ENCODE measurements around the gene THAP4.

The THAP4 gene

DNA sequence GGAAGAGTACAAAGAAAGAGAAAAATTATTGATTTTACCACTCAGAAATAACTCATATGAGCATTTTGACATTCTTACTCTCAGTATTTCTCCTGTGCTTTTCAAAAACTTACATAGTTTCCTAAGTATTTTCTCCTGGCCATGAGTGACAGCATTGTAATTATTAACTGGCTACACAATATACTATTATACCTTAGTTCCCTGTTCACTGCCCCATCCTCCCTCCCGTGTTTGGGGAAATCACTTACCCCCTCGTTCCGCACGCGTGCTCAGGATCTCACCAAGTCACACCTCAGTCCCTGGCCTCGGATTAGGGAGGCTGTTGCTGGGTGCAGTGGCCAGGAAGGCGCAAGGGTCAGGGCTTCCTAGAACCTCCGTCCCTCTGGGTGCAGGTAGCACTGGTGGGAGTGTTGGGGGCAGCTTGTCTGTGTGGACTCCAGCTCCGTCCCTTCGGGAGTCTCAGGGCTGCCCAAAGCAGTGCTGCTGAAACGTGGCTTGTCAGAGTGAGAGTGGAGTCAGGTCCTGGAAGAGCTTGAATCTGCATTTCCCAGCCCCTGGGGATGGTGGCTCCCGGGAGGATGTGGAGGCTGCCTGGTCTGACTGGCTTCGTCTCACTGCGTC is 23.7 kb upstream of the THAP4 start:
- H3K27ac ChIP-seq (ENCODE audit: low read depth, low read length): no peak overlapping the region
- no peaks in the 10 kb centered on the region for H3K36me3 ChIP-seq (ENCODE audit: low read length)
- no peak overlapping the region for H2AFZ ChIP-seq (ENCODE audit: low read depth, low read length, severe bottlenecking)
- TF ChIP-seq EZH2phosphoT487 (conservative IDR thresholded peaks at IDR 0.05; ENCODE audit: low read length): no peak
- TF ChIP-seq, protein P1, sequence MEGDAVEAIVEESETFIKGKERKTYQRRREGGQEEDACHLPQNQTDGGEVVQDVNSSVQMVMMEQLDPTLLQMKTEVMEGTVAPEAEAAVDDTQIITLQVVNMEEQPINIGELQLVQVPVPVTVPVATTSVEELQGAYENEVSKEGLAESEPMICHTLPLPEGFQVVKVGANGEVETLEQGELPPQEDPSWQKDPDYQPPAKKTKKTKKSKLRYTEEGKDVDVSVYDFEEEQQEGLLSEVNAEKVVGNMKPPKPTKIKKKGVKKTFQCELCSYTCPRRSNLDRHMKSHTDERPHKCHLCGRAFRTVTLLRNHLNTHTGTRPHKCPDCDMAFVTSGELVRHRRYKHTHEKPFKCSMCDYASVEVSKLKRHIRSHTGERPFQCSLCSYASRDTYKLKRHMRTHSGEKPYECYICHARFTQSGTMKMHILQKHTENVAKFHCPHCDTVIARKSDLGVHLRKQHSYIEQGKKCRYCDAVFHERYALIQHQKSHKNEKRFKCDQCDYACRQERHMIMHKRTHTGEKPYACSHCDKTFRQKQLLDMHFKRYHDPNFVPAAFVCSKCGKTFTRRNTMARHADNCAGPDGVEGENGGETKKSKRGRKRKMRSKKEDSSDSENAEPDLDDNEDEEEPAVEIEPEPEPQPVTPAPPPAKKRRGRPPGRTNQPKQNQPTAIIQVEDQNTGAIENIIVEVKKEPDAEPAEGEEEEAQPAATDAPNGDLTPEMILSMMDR (IDR thresholded peaks at IDR 0.05; ENCODE audit: insufficient read depth, low read length, poor library complexity, severe bottlenecking): no peak
- no peaks in the 10 kb centered on the region; the same call in 1 of the 2 replicates for H3F3A ChIP-seq (ENCODE audit: insufficient read depth)
- no peak overlapping the region for H3K4me2 ChIP-seq (ENCODE audit: low read depth, low read length, poor library complexity, severe bottlenecking)
- H3K27me3 ChIP-seq (ENCODE audit: low read length): no peaks in the 10 kb centered on the region
- H3K9me2 ChIP-seq (replicated peaks; ENCODE audit: insufficient read depth, low read length): no peaks in the 10 kb centered on the region
- no peaks in the 10 kb centered on the region for H3K79me2 ChIP-seq (ENCODE audit: insufficient read depth, low read length)
- no peak overlapping the region for H3K4me3 ChIP-seq (ENCODE audit: insufficient read depth, low read length, poor library complexity, severe bottlenecking)
- no peaks in the 10 kb centered on the region for H4K20me1 ChIP-seq (ENCODE audit: low read depth, low read length)
- no peak overlapping the region for H3K9ac ChIP-seq (ENCODE audit: low read length)
- H3K9me3 ChIP-seq (ENCODE audit: insufficient read depth, low read length): no peaks in the 10 kb centered on the region

DNA sequence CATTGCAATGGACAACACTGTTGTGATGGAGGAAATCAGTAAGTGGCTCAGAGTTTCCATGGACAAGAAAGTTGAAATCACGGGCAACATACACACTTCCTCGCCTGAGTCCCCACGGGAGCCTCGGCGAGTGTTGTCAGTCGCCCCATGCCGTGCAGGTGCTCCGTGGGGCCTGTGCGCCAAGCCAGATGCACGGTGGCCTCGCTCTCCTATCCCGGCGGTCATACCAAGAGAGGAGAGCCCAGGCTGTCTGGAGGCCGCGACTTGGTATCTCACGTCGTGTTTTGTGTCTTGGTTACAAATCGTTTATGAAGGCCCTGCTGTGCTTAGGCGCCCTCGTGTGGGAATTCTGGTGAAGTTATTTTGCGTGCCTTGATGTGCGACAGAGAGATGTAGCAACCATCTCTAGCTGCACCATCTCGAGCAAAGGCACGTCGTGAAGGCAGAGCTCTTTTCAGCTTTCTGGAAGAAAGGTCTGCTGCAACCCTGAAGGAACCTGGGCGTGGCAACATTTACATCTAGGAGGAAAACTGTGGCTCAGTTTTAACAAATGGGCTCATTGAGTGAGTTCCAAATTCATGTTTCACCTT is 22.3 kb upstream of the THAP4 start:
- Histone ChIP-seq H3K4me3 (ENCODE audit: insufficient read depth, low read length, poor library complexity, severe bottlenecking) (no peak overlapping the region), H3K27me3 (ENCODE audit: low read length) (no peaks in the 10 kb centered on the region), H2AFZ (ENCODE audit: low read depth, low read length, severe bottlenecking) (no peak overlapping the region), H3K4me2 (ENCODE audit: low read depth, low read length, poor library complexity, severe bottlenecking) (no peak overlapping the region), H3K9me3 (ENCODE audit: insufficient read depth, low read length) (no peaks in the 10 kb centered on the region), H4K20me1 (ENCODE audit: low read depth, low read length) (no peaks in the 10 kb centered on the region), H3K79me2 (ENCODE audit: insufficient read depth, low read length) (no peaks in the 10 kb centered on the region), H3K9me2 (replicated peaks; ENCODE audit: insufficient read depth, low read length) (no peaks in the 10 kb centered on the region), H3F3A (ENCODE audit: insufficient read depth) (no peaks in the 10 kb centered on the region; the same call in 1 of the 2 replicates), H3K27ac (ENCODE audit: low read depth, low read length) (no peak overlapping the region), H3K9ac (ENCODE audit: low read length) (no peak overlapping the region), H3K36me3 (ENCODE audit: low read length) (no peaks in the 10 kb centered on the region)
- TF ChIP-seq EZH2phosphoT487 (conservative IDR thresholded peaks at IDR 0.05; ENCODE audit: low read length): no peak
- TF ChIP-seq, protein P1 (IDR thresholded peaks at IDR 0.05; ENCODE audit: insufficient read depth, low read length, poor library complexity, severe bottlenecking): peak; percentile 35

DNA sequence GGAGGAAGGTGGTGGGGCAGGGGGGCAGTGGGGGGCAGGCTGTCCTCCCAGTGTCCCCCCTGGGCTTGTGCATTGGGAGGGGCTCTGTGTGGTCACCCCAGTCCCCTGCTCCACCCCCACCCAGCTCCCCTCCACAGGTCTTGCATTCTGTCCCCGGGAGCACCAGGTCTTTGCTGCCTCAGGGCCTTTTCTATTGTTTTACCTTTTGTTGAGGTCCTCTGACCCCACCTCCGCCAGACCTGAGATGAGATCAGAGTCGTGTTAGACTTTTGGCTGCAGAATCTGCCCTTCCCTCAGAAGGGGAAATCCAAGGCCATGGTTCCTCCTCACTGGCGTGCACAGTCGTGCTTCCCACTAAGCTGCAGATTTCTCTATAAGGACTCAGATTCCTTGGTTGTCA is 21.3 kb upstream of the THAP4 start:
- no peaks in the 10 kb centered on the region for H4K20me1 ChIP-seq (ENCODE audit: low read depth, low read length)
- no peaks in the 10 kb centered on the region for H3K9me2 ChIP-seq (replicated peaks; ENCODE audit: insufficient read depth, low read length)
- H3K36me3 ChIP-seq (ENCODE audit: low read length): 0 out of 2 replicates have a peak, but pooled peaks cover 3% of the 10 kb centered on the region
- TF ChIP-seq, protein P1 (IDR thresholded peaks at IDR 0.05; ENCODE audit: insufficient read depth, low read length, poor library complexity, severe bottlenecking): no peak
- no peak for TF ChIP-seq EZH2phosphoT487 (conservative IDR thresholded peaks at IDR 0.05; ENCODE audit: low read length)
- no peak overlapping the region for H3K9ac ChIP-seq (ENCODE audit: low read length)
- no peak overlapping the region for H3K4me3 ChIP-seq (ENCODE audit: insufficient read depth, low read length, poor library complexity, severe bottlenecking)
- H3K79me2 ChIP-seq (ENCODE audit: insufficient read depth, low read length): no peaks in the 10 kb centered on the region
- H2AFZ ChIP-seq (ENCODE audit: low read depth, low read length, severe bottlenecking): no peak overlapping the region
- H3K4me2 ChIP-seq (ENCODE audit: low read depth, low read length, poor library complexity, severe bottlenecking): no peak overlapping the region
- no peaks in the 10 kb centered on the region for H3K27me3 ChIP-seq (ENCODE audit: low read length)
- no peak overlapping the region for H3K27ac ChIP-seq (ENCODE audit: low read depth, low read length)
- H3F3A ChIP-seq (ENCODE audit: insufficient read depth): no peaks in the 10 kb centered on the region; the same call in 1 of the 2 replicates
- no peaks in the 10 kb centered on the region for H3K9me3 ChIP-seq (ENCODE audit: insufficient read depth, low read length)

All from SU-DHL-6 (cell line).